ENCODE data around the gene RICTOR.

DNA sequence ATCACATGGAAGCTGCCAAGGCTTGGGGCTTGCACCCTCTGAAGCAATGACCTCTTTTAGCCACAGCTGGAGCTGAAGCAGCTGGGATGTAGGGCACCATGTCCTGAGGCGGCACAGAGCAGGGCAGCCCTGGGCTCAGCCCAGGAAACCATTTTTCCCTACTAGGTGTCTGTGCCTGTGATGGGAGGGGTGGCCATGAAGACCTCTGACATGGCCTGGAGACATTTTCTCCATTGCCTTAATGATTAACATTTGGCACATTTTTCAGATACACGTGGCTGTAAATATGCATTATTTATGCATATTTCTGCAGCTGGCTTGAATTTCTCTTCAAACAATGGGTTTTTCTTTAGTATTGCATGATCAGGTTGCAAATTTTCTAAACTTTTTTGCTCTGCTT, 146.7 kb downstream of the RICTOR start:
- TF ChIP-seq, protein P1, sequence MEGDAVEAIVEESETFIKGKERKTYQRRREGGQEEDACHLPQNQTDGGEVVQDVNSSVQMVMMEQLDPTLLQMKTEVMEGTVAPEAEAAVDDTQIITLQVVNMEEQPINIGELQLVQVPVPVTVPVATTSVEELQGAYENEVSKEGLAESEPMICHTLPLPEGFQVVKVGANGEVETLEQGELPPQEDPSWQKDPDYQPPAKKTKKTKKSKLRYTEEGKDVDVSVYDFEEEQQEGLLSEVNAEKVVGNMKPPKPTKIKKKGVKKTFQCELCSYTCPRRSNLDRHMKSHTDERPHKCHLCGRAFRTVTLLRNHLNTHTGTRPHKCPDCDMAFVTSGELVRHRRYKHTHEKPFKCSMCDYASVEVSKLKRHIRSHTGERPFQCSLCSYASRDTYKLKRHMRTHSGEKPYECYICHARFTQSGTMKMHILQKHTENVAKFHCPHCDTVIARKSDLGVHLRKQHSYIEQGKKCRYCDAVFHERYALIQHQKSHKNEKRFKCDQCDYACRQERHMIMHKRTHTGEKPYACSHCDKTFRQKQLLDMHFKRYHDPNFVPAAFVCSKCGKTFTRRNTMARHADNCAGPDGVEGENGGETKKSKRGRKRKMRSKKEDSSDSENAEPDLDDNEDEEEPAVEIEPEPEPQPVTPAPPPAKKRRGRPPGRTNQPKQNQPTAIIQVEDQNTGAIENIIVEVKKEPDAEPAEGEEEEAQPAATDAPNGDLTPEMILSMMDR (IDR thresholded peaks at IDR 0.05): no peak
- TF ChIP-seq POLR2A (IDR thresholded peaks at IDR 0.05): no peak
